PC-3 (cell line): ENCODE data around the gene OR4D1.

Experiments
- CTCF ChIP-seq: fragments of 300-600 bp; sonication (generic); conservative IDR thresholded peaks from 2 replicates; pipeline ENCODE4 v1.5.1; 2017; ENCODE audit warnings: antibody characterized with exemption, low read depth, mild to moderate bottlenecking, low read length
- EZH2 ChIP-seq: fragments of 300-600 bp; sonication (generic); IDR thresholded peaks from one replicate; pipeline ENCODE4 v1.6.1; 2017; ENCODE audit warnings: antibody characterized with exemption, mild to moderate bottlenecking, low read length; ENCODE audit not compliant: unreplicated experiment
- EZH2phosphoT487 ChIP-seq: fragments of 300-600 bp; sonication (generic); IDR thresholded peaks from 2 replicates; pipeline ENCODE4 v1.6.1; 2018; ENCODE audit warnings: mild to moderate bottlenecking, antibody characterized with exemption, low read length, borderline replicate concordance

- TF ChIP-seq CTCF (no peak), EZH2phosphoT487 (no peak), EZH2 (no peak)
Measured at GRCh38 chr17:58170622-58171021, 22.4 kb downstream of the OR4D1 start.
